Measurements from ENCODE around the gene CDC42BPA. TPM values are rescaled to one million over a fixed set of nuclear protein-coding genes. Genes with fewer than 3 reads are reported as not detected.

CDC42BPA gene
- total and polyA plus RNA-seq, 11 donors, result 9.8 to 33.8 (median 29.7) TPM

DNA sequence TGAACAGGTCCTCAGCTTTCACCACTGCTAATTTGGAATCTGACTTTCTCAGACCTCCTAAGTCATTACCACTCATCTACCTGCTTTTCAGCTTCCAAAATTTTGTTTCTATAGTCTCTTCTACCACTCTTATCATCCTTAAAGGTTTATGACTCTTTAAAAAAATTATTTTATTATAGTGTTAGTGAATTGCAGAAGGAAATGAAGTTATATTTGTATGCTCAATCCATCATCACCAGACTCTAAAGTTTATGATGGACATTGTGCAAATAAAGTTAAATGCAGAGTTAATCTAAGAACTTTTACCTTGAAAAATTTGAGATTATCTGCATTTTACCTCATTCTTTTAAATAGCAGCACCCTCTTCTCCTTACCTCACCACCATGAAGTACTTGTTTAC lies 14.6 kb downstream of the CDC42BPA start:
- ATAC-seq, result no peak
- intact Hi-C loops (cut with DNase I), result no loop called here
- no peak for TF ChIP-seq POLR2A (IDR thresholded peaks at IDR 0.05)
- TF ChIP-seq, protein P1, sequence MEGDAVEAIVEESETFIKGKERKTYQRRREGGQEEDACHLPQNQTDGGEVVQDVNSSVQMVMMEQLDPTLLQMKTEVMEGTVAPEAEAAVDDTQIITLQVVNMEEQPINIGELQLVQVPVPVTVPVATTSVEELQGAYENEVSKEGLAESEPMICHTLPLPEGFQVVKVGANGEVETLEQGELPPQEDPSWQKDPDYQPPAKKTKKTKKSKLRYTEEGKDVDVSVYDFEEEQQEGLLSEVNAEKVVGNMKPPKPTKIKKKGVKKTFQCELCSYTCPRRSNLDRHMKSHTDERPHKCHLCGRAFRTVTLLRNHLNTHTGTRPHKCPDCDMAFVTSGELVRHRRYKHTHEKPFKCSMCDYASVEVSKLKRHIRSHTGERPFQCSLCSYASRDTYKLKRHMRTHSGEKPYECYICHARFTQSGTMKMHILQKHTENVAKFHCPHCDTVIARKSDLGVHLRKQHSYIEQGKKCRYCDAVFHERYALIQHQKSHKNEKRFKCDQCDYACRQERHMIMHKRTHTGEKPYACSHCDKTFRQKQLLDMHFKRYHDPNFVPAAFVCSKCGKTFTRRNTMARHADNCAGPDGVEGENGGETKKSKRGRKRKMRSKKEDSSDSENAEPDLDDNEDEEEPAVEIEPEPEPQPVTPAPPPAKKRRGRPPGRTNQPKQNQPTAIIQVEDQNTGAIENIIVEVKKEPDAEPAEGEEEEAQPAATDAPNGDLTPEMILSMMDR (IDR thresholded peaks at IDR 0.05), result no peak
- Histone ChIP-seq H3K4me1 (peaks cover 0 to 44% (median 18%) of the 10 kb centered on the region in 12 donors), H3K9me3 (no peaks in the 10 kb centered on the region), H3K27me3 (no peaks in the 10 kb centered on the region), H3K27ac (no peak overlapping the region), H3K4me3 (no peak overlapping the region), H3K36me3 (no peaks in the 10 kb centered on the region)
- DNase-seq, result no peak

DNA sequence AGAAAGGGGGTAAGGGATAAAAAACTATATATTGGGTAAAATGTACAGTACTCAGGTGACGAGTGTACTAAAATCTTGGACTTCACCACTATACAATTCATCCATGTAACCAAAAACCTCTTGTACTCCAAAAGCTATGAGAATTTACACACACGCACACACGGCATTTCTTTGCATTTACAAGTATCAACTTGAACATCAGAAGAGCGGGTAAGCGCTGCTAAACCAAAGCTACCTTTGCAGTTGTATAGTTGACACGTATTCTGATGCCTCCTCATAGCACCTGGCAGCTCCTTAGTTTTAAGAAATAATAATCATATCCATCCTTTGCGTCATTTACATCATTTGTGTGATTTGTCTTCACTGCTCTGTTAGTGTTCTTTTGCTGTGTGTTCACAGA lies 17.6 kb downstream of the CDC42BPA start:
- H3K27me3 ChIP-seq, result no peaks in the 10 kb centered on the region
- H3K36me3 ChIP-seq, result no peaks in the 10 kb centered on the region
- 96 to 99% (median 98%) methylated on average over 7 of the region's 7 CpGs for WGBS, 4 donors
- peaks cover 0 to 3% (median 0%) of the 10 kb centered on the region in 12 donors for H3K9me3 ChIP-seq
- H3K4me3 ChIP-seq, result no peak overlapping the region
- ATAC-seq (no peak), DNase-seq (no peak)
- H3K27ac ChIP-seq, result no peak overlapping the region
- H3K4me1 ChIP-seq, result peaks cover 0 to 33% (median 15%) of the 10 kb centered on the region in 12 donors
- intact Hi-C loops (cut with DNase I), result no loop called here
- TF ChIP-seq POLR2A (IDR thresholded peaks at IDR 0.05), result no peak
- TF ChIP-seq, protein P1 (IDR thresholded peaks at IDR 0.05), result no peak

DNA sequence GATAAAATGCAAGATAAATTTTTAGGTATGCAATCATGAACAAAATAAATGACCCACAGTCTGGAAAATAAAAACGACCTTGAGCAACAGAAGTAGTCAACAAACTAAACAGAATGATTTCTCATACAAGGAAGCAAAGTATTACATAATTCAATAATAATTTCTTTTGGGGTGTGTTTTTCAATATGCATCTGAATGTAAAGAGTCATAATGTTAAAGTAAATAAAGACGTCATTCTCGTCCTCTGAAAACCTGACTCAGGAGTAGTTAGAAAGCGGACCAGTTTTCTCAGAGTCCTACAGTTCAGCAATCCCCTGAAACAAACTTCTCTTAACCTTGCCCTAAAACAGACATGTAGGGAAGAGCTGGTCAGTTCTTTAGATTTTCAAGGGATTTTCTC lies 18.6 kb downstream of the CDC42BPA start:
- TF ChIP-seq, protein P1 (IDR thresholded peaks at IDR 0.05), result no peak
- TF ChIP-seq POLR2A (IDR thresholded peaks at IDR 0.05), result no peak
- WGBS, 4 donors, result 52 to 65% (median 55%) methylated on average over 4 of the region's 4 CpGs
- Histone ChIP-seq H3K9me3 (peaks cover 0 to 3% (median 0%) of the 10 kb centered on the region in 12 donors), H3K36me3 (no peaks in the 10 kb centered on the region), H3K27ac (peak overlapping the region in 8 of 12 donors; percentile 6 to 53 (median 21)), H3K27me3 (no peaks in the 10 kb centered on the region), H3K4me1 (peaks cover 0 to 41% (median 17%) of the 10 kb centered on the region in 12 donors), H3K4me3 (no peak overlapping the region)
- DNase-seq (no peak), ATAC-seq (no peak)
- intact Hi-C loops (cut with DNase I), result loop anchor here in 1 of 10 donors (5.0 kb wide), 1 partner anchor 42 kb away; no protein-coding TSS in a partner anchor

DNA sequence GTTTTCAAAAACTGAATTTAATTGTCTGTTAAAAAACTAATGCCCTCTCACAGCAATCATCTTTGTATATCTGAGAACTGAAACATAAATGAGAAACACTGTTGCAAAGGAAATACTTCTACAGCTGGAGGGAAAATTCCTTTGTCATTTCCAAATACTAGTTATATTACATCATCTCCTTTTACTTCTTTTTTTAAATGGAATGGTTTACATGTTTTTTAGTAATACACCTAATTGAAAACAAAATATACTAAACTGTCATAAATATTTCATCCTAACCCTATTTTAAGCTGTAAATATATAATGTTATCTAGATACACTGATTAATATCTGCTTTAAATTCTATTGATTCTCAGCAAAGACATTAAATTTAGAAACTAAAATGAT lies 19.1 kb downstream of the CDC42BPA start:
- Histone ChIP-seq H3K4me3 (peak overlapping the region in 4 of 12 donors; percentile 2 to 32 (median 8)), H3K36me3 (no peaks in the 10 kb centered on the region), H3K27me3 (no peaks in the 10 kb centered on the region), H3K9me3 (peaks cover 0 to 3% (median 0%) of the 10 kb centered on the region in 12 donors), H3K4me1 (peaks cover 0 to 41% (median 17%) of the 10 kb centered on the region in 12 donors), H3K27ac (peak overlapping the region in 9 of 12 donors; percentile 6 to 53 (median 31))
- intact Hi-C loops (cut with DNase I), result loop anchor here in 1 of 10 donors (5.0 kb wide), 1 partner anchor 42 kb away; no protein-coding TSS in a partner anchor
- ATAC-seq, result peak in 1 of 4 donors; percentile 53
- no peak for DNase-seq
- TF ChIP-seq POLR2A (IDR thresholded peaks at IDR 0.05), result no peak
- TF ChIP-seq, protein P1 (IDR thresholded peaks at IDR 0.05), result no peak
